Activated CD4-positive, alpha-beta T cell treated with anti-CD3 and anti-CD28 coated beads for 36 hours (primary cell): ENCODE measurements around the gene ZNF101. TPM values are rescaled to one million over a fixed set of nuclear protein-coding genes. Genes with fewer than 3 reads are reported as not detected.

ENCODE experiments used
- ATAC-seq: fragments of 200-7000 bp; cut with Tn5 transposase; one replicate; pipeline ENCODE4 v1.10.0; 2021; ENCODE audit warnings: mild to moderate bottlenecking, moderate library complexity
- CTCF ChIA-PET: fragments of 350-600 bp; sonication (Branson Sonifier 250); formaldehyde crosslinking; loops from one replicate; lab custom pipeline; 2021; ENCODE audit warnings: antibody characterized with exemption; lab: Charles Lee
- POLR2A ChIA-PET: fragments of 350-600 bp; sonication (Branson Sonifier 250); formaldehyde crosslinking; loops from one replicate; lab custom pipeline; 2021; ENCODE audit warnings: antibody characterized with exemption, inconsistent platforms; lab: Charles Lee
- DNase-seq: peaks from one replicate; pipeline ENCODE4 v3.0.0-alpha.2; 2020
- H3K27ac Mint-ChIP-seq: one replicate; pipeline ENCODE4 v1.8.0; 2021; ENCODE audit warnings: mixed read lengths
- H3K27me3 Mint-ChIP-seq: one replicate; pipeline ENCODE4 v1.8.0; 2021; ENCODE audit warnings: mixed read lengths
- H3K36me3 Mint-ChIP-seq: one replicate; pipeline ENCODE4 v1.8.0; 2021; ENCODE audit warnings: low read depth, mixed read lengths
- H3K4me1 Mint-ChIP-seq: one replicate; pipeline ENCODE4 v1.8.0; 2021; ENCODE audit warnings: mixed read lengths
- H3K4me3 Mint-ChIP-seq: one replicate; pipeline ENCODE4 v1.8.0; 2021; ENCODE audit warnings: mild to moderate bottlenecking, moderate library complexity, mixed read lengths
- H3K9me3 Mint-ChIP-seq: one replicate; pipeline ENCODE4 v1.8.0; 2021; ENCODE audit warnings: low read depth, mixed read lengths
- intact Hi-C, 2 experiments: fragments of 100-400 bp; cut with DNase I in 1 of 2; cut with micrococcal nuclease in 1 of 2; formaldehyde crosslinking; loops; one replicate each; pipeline versions ENCODE4 v1.14.2 to v1.15.1; 2022 to 2024; cut with DNase I, micrococcal nuclease
- total RNA-seq, 2 experiments: library from RNA; stranded (reverse); gene quantifications; one replicate each; pipeline ENCODE4 v1.2.3, GENCODE V29; 2021

Gene ZNF101
- total RNA-seq, 2 experiments from 2014 or later: 63.9 to 70.8 TPM

DNA sequence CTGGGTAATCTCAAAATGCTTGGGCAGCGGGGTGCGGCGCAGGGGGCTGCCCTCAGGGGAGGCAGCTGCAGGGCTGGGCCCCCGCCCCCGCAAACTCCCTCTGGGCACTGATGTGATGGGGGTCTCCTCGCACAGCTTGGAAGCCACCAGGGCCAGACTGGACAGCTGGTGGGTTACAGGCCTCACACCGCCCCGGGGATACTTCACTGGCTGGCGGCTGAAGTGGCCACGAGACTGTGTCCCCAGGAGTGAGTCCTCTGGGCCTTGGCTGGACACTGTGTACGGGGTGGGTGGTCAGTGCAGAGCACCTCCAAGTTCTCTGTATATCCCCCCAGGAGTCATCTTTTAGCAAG is 38.6 kb upstream of the ZNF101 start:
- intact Hi-C loops: no loop called here
- peaks cover 27% of the 10 kb centered on the region for H3K4me1 Mint-ChIP-seq
- H3K36me3 Mint-ChIP-seq: peaks cover 35% of the 10 kb centered on the region
- H3K9me3 Mint-ChIP-seq: no peaks in the 10 kb centered on the region
- DNase-seq (no peak), ATAC-seq (no peak)
- no peak overlapping the region for H3K27ac Mint-ChIP-seq
- H3K4me3 Mint-ChIP-seq: no peak overlapping the region
- H3K27me3 Mint-ChIP-seq: no peaks in the 10 kb centered on the region
- CTCF ChIA-PET: no interaction called here
- POLR2A ChIA-PET: interaction anchor here (1.2 kb wide), 1 partner anchor 28 kb away, joined by 3 read pairs; no protein-coding TSS in a partner anchor

DNA sequence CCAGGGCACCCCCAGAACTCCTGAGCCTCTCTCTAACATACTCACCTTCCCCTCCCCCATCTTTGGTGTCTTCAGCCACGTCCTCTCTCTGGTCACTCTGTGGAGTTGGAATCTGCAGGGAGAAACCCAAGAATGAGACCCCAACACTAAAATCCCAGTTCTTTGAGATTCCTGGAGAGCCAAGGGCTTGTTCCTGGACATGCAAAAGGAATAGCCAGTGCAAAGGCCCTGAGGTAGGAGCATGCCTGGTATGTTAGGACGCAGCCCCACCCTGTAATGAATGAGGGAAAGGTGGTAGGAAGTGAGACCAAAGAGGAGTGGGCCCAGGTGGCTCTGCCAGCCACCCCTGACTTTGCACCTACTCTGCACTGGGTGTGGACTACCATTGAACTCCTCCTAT is 38.2 kb upstream of the ZNF101 start:
- H3K4me3 Mint-ChIP-seq: no peak overlapping the region
- DNase-seq: no peak
- H3K27ac Mint-ChIP-seq: no peak overlapping the region
- no peak for ATAC-seq
- intact Hi-C loops: no loop called here
- H3K27me3 Mint-ChIP-seq: no peaks in the 10 kb centered on the region
- H3K9me3 Mint-ChIP-seq: no peaks in the 10 kb centered on the region
- peaks cover 37% of the 10 kb centered on the region for H3K36me3 Mint-ChIP-seq
- POLR2A ChIA-PET: interaction anchor here (1.2 kb wide), 1 partner anchor 28 kb away, joined by 3 read pairs; no protein-coding TSS in a partner anchor
- CTCF ChIA-PET: no interaction called here
- H3K4me1 Mint-ChIP-seq: peaks cover 27% of the 10 kb centered on the region

DNA sequence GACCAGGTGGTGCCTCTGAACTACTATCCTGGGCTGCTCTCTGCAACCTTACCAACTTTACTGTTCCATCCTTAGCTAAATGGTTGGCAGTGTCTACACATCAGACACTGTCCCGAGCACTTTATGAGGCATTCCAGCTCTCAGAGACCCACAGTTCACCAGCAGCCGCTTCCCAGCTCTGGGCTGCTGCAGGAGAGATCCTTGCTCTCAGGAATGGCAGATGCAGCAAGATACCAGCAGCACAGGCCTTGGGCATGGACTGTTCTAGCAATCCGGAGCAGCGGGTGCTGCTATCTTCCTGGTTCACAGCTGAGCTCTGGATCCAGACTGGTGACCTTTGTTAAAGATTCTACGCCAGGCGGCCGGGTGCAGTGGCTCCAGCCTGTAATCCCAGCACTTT is 37.3 kb upstream of the ZNF101 start:
- Mint-ChIP-seq H3K4me3 (no peak overlapping the region), H3K4me1 (peaks cover 22% of the 10 kb centered on the region), H3K9me3 (no peaks in the 10 kb centered on the region), H3K36me3 (peaks cover 39% of the 10 kb centered on the region), H3K27me3 (no peaks in the 10 kb centered on the region), H3K27ac (no peak overlapping the region)
- ChIA-PET POLR2A (no interaction called here), CTCF (interaction anchor here (1.4 kb wide), 1 partner anchor 9 kb away, joined by 3 read pairs; no protein-coding TSS in a partner anchor)
- intact Hi-C loops: no loop called here
- ATAC-seq (no peak), DNase-seq (no peak)

DNA sequence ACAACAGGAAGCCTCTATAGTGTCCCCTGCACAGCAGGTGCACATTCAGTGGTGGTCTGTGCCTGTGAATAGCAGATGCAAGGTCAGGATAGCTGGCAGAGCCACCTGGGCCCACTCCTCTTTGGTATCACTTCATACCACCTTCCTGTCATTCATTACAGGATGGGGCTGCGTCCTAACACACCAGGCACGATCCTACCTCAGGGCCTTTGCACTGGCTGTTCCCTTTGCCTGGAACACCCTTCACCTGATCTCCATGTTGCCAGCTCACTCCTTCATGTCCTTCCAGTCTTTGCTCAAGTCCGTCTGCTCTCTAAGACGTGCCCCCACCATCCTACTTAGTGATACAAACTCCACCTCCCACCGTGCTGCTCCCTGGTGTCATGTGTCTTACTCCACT is 36.0 kb upstream of the ZNF101 start:
- DNase-seq: no peak
- CTCF ChIA-PET: no interaction called here
- no peak for ATAC-seq
- Mint-ChIP-seq H3K4me1 (peaks cover 10% of the 10 kb centered on the region), H3K27me3 (no peaks in the 10 kb centered on the region), H3K27ac (no peak overlapping the region), H3K9me3 (no peaks in the 10 kb centered on the region), H3K4me3 (no peak overlapping the region), H3K36me3 (peaks cover 42% of the 10 kb centered on the region)
- POLR2A ChIA-PET: no interaction called here
- intact Hi-C loops: no loop called here

DNA sequence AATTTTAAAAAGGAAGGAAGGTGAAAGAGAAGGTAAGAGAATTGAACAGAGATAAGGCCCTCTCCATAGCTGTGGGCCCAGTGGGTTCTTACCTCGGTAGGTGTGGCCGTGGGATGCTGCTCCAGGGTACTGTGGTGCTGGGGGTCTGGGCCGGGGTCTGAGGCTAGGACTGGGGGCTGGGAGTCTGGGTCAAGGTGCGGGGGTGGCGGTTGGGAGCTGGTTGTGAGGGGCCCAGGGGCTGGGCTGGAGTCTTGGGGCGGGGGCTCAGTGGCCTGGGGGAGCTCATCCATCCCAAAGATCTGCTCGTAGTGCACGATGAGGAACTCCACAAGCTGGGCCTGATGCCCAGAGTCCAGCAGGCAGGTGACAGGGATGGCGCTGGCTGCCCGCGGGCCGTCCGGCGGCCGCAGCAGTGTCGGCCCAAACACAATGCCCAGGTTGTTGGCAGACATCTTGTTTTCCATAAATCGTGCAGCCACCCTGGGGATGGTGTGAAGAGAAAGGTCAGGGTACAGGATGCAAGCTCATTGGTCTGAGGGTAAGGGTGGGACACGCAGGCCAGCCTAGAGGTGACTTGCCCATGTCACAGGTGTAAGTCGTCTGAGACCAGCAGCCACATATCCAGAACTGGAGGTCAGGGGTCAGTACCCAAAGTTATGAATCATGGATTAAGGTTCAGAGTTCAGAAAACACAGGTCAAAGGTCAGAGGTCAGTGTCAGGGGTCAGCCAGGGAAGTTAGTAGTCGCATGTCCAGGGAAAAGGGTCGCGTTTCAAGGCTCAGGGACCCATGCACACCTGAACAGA is 34.7 kb upstream of the ZNF101 start:
- ATAC-seq: no peak
- Mint-ChIP-seq H3K36me3 (peaks cover 43% of the 10 kb centered on the region), H3K27me3 (no peaks in the 10 kb centered on the region), H3K4me3 (no peak overlapping the region), H3K27ac (no peak overlapping the region), H3K9me3 (no peaks in the 10 kb centered on the region), H3K4me1 (peaks cover 4% of the 10 kb centered on the region)
- POLR2A ChIA-PET: no interaction called here
- intact Hi-C loops: no loop called here
- CTCF ChIA-PET: interaction anchor here (0.6 to 0.7 kb wide), 3 partner anchors 23 to 102 kb away, joined by 3 to 4 read pairs (median 3); no protein-coding TSS in a partner anchor
- no peak for DNase-seq

DNA sequence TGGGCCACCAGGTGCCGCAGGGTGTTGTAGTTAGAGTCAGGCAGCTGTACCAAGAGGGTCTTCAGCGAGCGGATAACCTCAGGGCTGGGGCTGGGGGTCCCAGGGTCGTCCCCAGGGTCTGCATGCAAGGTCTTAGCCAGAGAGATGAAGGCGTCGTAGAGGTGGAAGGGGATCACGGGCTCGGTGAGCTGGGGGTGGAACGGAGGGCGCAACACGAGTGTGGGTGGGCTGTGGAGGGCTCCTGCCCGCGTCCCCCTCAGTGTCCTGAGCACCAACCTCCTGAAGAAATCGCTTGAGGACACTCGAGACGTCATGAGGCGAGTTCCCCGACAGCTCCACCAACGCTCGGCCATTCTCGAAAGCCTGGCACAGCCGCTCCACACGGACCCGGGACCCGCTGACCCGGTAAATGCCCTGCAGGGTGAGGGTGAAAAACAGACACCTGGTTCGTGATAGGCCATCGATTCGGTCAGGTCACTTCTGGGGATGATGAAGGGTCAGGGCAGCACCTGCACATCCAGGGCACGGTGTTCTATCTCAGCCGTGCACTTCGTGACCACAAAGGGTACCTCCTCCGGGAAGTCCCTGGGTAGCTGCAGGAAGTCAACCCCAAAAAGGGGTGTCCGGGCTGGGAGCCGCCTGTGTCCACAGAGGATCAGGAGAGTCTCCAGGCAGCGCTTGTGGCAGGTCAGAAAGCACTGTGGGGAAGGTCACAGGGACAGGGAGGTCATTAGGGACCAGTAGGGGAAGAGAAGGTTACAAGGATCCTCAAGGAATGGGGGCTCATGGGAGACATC is 33.9 kb upstream of the ZNF101 start:
- Mint-ChIP-seq H3K9me3 (no peaks in the 10 kb centered on the region), H3K27me3 (no peaks in the 10 kb centered on the region), H3K27ac (no peak overlapping the region), H3K4me3 (no peak overlapping the region), H3K36me3 (peaks cover 45% of the 10 kb centered on the region), H3K4me1 (peaks cover 4% of the 10 kb centered on the region)
- ATAC-seq (no peak), DNase-seq (no peak)
- POLR2A ChIA-PET: no interaction called here
- intact Hi-C loops: no loop called here
- CTCF ChIA-PET: interaction anchor here (0.6 to 0.7 kb wide), 2 partner anchors 102 to 315 kb away, joined by 3 to 4 read pairs; no protein-coding TSS in a partner anchor

DNA sequence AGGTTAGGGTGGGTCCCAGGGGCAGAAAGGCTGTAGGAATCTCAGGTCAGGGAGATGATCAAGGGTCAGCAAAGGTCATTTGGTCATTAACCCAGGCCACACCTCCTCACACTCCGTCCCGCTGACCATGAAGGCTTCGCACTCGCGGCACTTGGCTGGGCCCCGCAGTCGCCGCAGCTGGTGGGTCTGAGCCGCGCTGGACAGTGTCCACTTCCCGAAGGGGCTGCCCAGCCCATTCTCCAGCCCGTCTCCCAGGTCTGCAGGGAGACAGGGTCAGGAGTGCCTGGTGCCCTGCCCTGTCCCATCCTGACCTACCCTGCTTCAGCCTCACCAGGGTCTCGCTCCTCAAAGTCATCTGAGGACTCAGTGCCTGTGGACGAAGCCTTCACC is 33.3 kb upstream of the ZNF101 start:
- Mint-ChIP-seq H3K4me3 (no peak overlapping the region), H3K9me3 (no peaks in the 10 kb centered on the region), H3K36me3 (peaks cover 49% of the 10 kb centered on the region), H3K27me3 (no peaks in the 10 kb centered on the region), H3K27ac (no peak overlapping the region), H3K4me1 (peaks cover 4% of the 10 kb centered on the region)
- ChIA-PET POLR2A (no interaction called here), CTCF (interaction anchor here (0.7 kb wide), 1 partner anchor 44 kb away, joined by 3 read pairs; no protein-coding TSS in a partner anchor)
- ATAC-seq (no peak), DNase-seq (no peak)
- intact Hi-C loops: no loop called here

DNA sequence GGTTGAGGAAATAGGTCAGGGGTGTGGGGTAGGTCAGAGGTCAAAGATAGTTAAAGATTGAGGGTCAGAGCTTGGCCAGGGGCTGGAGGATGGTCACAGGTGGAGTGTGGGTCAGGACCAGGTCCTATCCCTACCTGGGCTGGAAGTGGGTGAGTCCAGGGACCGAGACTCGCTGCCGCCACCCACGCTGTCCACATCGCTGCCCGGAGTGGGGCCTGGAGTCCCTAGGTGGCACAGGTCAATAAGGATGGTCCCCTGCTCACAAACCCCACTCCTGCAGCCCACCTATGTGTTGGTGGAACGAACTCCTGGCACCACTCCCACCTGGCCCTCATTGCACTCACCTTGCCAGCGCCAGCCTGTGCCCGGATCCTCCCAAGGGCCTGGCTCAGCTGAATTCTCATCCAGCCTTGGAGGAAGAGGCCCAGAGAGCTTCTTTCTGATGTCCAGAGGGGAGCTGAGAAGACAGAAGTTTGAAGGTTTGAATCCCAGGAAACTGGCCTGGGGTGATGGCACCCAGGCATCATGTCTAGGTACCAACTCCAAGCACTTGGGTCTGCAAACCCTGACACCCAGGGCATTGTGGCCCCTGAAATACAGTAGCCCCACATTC is 32.0 kb upstream of the ZNF101 start:
- Mint-ChIP-seq H3K4me1 (peaks cover 4% of the 10 kb centered on the region), H3K4me3 (no peak overlapping the region), H3K27me3 (no peaks in the 10 kb centered on the region), H3K27ac (no peak overlapping the region), H3K36me3 (peaks cover 50% of the 10 kb centered on the region), H3K9me3 (no peaks in the 10 kb centered on the region)
- intact Hi-C loops: no loop called here
- ChIA-PET POLR2A (interaction anchor here (0.6 to 0.7 kb wide), 3 partner anchors 12 to 231 kb away, joined by 3 read pairs; partner anchors contain the start of gene GATAD2A), CTCF (interaction anchor here (0.5 kb wide), 1 partner anchor 272 kb away, joined by 3 read pairs; no protein-coding TSS in a partner anchor)
- DNase-seq (no peak), ATAC-seq (no peak)

DNA sequence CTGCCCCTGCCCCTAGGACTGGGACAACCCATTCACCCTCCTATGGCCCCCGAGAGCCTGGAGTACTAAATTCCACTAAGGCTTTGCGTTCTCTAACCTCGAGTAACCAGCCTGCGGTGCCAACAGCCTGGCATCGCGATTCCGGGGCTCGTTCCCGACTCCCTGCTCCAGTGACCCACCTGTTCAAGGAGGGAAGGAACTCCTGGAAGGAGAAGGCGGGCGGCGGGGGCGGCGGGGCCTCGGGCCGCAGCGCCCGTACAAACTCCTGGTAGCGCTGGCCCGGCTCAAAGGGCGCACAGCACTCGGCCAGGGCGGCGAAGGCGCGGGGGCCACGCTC is 31.5 kb upstream of the ZNF101 start:
- H3K4me1 Mint-ChIP-seq: peaks cover 7% of the 10 kb centered on the region
- DNase-seq (no peak), ATAC-seq (no peak)
- intact Hi-C loops: no loop called here
- no peaks in the 10 kb centered on the region for H3K9me3 Mint-ChIP-seq
- peaks cover 50% of the 10 kb centered on the region for H3K36me3 Mint-ChIP-seq
- POLR2A ChIA-PET: no interaction called here
- H3K27ac Mint-ChIP-seq: no peak overlapping the region
- H3K27me3 Mint-ChIP-seq: no peaks in the 10 kb centered on the region
- no peak overlapping the region for H3K4me3 Mint-ChIP-seq
- CTCF ChIA-PET: no interaction called here

DNA sequence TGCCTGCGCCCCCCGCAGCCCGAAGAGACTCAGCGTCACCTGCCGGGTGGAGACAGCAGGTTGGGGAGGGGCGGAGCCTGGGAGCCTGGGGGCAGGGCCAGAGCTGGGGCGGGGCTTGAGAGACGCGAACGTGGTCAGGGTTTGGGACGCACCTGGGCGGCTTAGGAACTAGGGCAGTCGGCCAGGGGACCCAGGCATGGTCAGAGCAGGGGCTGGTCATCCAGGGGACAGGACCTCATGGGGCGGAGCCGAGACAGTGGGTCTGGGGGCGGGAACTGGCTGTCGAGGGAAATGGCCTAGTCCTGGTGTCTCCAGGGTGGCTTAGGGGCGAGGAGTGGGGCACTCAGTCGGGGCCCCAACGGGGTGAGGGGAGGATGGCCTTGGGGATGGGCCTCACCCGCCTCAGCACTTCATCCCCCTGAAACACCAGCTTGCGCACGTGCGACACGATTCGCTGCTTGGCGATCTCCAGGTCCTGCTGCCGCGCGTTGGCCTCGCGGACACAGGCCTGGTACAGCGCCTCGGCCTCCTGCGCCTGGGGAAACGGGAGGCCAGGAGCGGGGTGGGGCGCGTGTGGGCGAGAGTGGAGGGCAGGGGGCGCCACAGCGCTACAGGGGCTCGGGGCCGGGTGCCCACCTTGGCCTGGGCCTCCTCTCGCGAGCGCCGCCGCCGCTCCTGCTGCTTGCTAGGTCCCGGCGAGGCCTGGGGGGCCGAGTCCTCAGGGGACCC is 31.0 kb upstream of the ZNF101 start:
- H3K4me3 Mint-ChIP-seq: no peak overlapping the region
- DNase-seq (peak; percentile 41), ATAC-seq (no peak)
- peaks cover 11% of the 10 kb centered on the region for H3K4me1 Mint-ChIP-seq
- H3K27ac Mint-ChIP-seq: no peak overlapping the region
- ChIA-PET CTCF (no interaction called here), POLR2A (no interaction called here)
- H3K9me3 Mint-ChIP-seq: no peaks in the 10 kb centered on the region
- H3K36me3 Mint-ChIP-seq: peaks cover 47% of the 10 kb centered on the region
- intact Hi-C loops: no loop called here
- H3K27me3 Mint-ChIP-seq: no peaks in the 10 kb centered on the region
